CD4-positive, alpha-beta T cell treated with Interleukin-12 subunit alpha and Interleukin-12 subunit beta, for 1 hour (primary cell): ENCODE results near the gene THRSP.

Experiments used
- DNase-seq: peaks from one replicate; pipeline ENCODE4 v3.0.0-alpha.2; 2020

THRSP gene

GRCh38 chr11:78100676-78101472, 37.2 kb downstream of the THRSP start:
- DNase-seq: no peak

- DNase-seq: no peak
Observed at GRCh38 chr11:78109081-78110015, 45.7 kb downstream of the THRSP start.

GRCh38 chr11:78110351-78110750, 46.7 kb downstream of the THRSP start:
- DNase-seq: no peak

- DNase-seq: no peak
Observed at GRCh38 chr11:78110830-78111229, 47.2 kb downstream of the THRSP start.

- DNase-seq: no peak
Observed at GRCh38 chr11:78111298-78111697, 47.6 kb downstream of the THRSP start.

- DNase-seq: no peak
Observed at GRCh38 chr11:78112582-78113275, 49.1 kb downstream of the THRSP start.
